Ascending aorta (tissue), 2 donors: ENCODE measurements around the gene GTPBP6. TPM values are rescaled to one million over a fixed set of nuclear protein-coding genes. Genes with fewer than 3 reads are reported as not detected.
"Not testable (repeated sequence)": the region's sequence is repeated elsewhere in the genome, so short reads cannot be mapped to it uniquely, and the experiment has no call there.

ENCODE experiments used
- DNase-seq, 2 donors: peaks; one replicate each; pipeline ENCODE4 v3.0.0-alpha.2; 2019; ENCODE audit warnings: low spot score in 2 of 2
- H3K27ac ChIP-seq, 2 donors: fragments of 200-600 bp; sonication (generic); one replicate each; pipeline ENCODE4 v1.5.1; 2016 to 2017; ENCODE audit warnings: mild to moderate bottlenecking in 1 of 2
- H3K27me3 ChIP-seq: fragments of 200-600 bp; sonication (generic); one replicate; pipeline ENCODE4 v1.5.1; 2017
- H3K36me3 ChIP-seq, 2 donors: fragments of 200-600 bp; sonication (generic); one replicate each; pipeline ENCODE4 v1.5.1; 2016
- H3K4me1 ChIP-seq, 2 donors: fragments of 200-600 bp; sonication (generic); one replicate each; pipeline ENCODE4 v1.5.1; 2016 to 2017; ENCODE audit warnings: mild to moderate bottlenecking in 1 of 2
- H3K4me3 ChIP-seq, 2 donors: fragments of 200-600 bp; sonication (generic); one replicate each; pipeline ENCODE4 v1.5.1; 2016 to 2017; ENCODE audit warnings: mild to moderate bottlenecking in 1 of 2
- H3K9me3 ChIP-seq, 2 donors: fragments of 200-600 bp; sonication (generic); one replicate each; pipeline ENCODE4 v1.5.1; 2016
- intact Hi-C: fragments of 100-400 bp; cut with DNase I; formaldehyde crosslinking; loops from one replicate; pipeline ENCODE4 v1.15.1; 2023
- total RNA-seq: library from RNA; depleted of rRNA; stranded (reverse); fragments of >200 nt; gene quantifications from one replicate; pipeline ENCODE4 v1.1.0, GENCODE V29; 2016
- TF ChIP-seq, protein P1 (sequence below), 3 experiments: fragments of 200-600 bp in 2 of 3; fragments of 450-650 bp in 1 of 3; sonication (generic) in 2 of 3; IDR thresholded peaks; one replicate each; pipeline ENCODE4 v1.5.1; 2016 to 2019; ENCODE audit warnings: antibody characterized with exemption in 3 of 3, mild to moderate bottlenecking in 1 of 3, moderate library complexity in 1 of 3

GTPBP6 gene
- total RNA-seq, 1 donor from 2014 or later = 56.2 TPM

- no peak for DNase-seq
Measured at GRCh38 chrX:274904-275475, 43.6 kb downstream of the GTPBP6 start.

GRCh38 chrX:270848-271367 lies 47.7 kb downstream of the GTPBP6 start:
- TF ChIP-seq, protein P1, sequence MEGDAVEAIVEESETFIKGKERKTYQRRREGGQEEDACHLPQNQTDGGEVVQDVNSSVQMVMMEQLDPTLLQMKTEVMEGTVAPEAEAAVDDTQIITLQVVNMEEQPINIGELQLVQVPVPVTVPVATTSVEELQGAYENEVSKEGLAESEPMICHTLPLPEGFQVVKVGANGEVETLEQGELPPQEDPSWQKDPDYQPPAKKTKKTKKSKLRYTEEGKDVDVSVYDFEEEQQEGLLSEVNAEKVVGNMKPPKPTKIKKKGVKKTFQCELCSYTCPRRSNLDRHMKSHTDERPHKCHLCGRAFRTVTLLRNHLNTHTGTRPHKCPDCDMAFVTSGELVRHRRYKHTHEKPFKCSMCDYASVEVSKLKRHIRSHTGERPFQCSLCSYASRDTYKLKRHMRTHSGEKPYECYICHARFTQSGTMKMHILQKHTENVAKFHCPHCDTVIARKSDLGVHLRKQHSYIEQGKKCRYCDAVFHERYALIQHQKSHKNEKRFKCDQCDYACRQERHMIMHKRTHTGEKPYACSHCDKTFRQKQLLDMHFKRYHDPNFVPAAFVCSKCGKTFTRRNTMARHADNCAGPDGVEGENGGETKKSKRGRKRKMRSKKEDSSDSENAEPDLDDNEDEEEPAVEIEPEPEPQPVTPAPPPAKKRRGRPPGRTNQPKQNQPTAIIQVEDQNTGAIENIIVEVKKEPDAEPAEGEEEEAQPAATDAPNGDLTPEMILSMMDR (IDR thresholded peaks at IDR 0.05) = no peak
- intact Hi-C loops = no loop called here
- Histone ChIP-seq H3K4me3 (no peak overlapping the region), H3K36me3 (no peaks in the 10 kb centered on the region), H3K9me3 (no peaks in the 10 kb centered on the region), H3K4me1 (no peaks in the 10 kb centered on the region), H3K27me3 (no peaks in the 10 kb centered on the region), H3K27ac (no peak overlapping the region)
- peak in 1 of 2 donors; percentile 53 for DNase-seq

More at GRCh38 chrX:274904-275475, 43.6 kb downstream of the GTPBP6 start:
- Histone ChIP-seq H3K27ac (no peak overlapping the region), H3K4me1 (peaks cover 4% of the 10 kb centered on the region in 2 donors), H3K27me3 (no peaks in the 10 kb centered on the region), H3K4me3 (peak overlapping the region in 1 of 2 donors; percentile 61), H3K9me3 (no peaks in the 10 kb centered on the region), H3K36me3 (no peaks in the 10 kb centered on the region)
- TF ChIP-seq, protein P1 (IDR thresholded peaks at IDR 0.05) = no peak
- intact Hi-C loops = no loop called here

- DNase-seq = peak in 1 of 2 donors; percentile 58
- no peaks in the 10 kb centered on the region for H3K36me3 ChIP-seq
Measured at GRCh38 chrX:267771-268261, 50.8 kb downstream of the GTPBP6 start.

GRCh38 chrX:265502-265901 lies 53.1 kb downstream of the GTPBP6 start:
- DNase-seq = no peak
- Histone ChIP-seq H3K27ac (no peak overlapping the region), H3K36me3 (no peaks in the 10 kb centered on the region), H3K4me3 (no peak overlapping the region), H3K4me1 (no peaks in the 10 kb centered on the region), H3K27me3 (no peaks in the 10 kb centered on the region), H3K9me3 (no peaks in the 10 kb centered on the region)
- intact Hi-C loops = no loop called here
- TF ChIP-seq, protein P1 (IDR thresholded peaks at IDR 0.05) = no peak

More at GRCh38 chrX:267771-268261, 50.8 kb downstream of the GTPBP6 start:
- no peaks in the 10 kb centered on the region for H3K27me3 ChIP-seq
- no peaks in the 10 kb centered on the region for H3K9me3 ChIP-seq
- H3K4me1 ChIP-seq = no peaks in the 10 kb centered on the region
- intact Hi-C loops = no loop called here
- no peak overlapping the region for H3K27ac ChIP-seq
- TF ChIP-seq, protein P1 (IDR thresholded peaks at IDR 0.05) = no peak
- H3K4me3 ChIP-seq = no peak overlapping the region

DNA sequence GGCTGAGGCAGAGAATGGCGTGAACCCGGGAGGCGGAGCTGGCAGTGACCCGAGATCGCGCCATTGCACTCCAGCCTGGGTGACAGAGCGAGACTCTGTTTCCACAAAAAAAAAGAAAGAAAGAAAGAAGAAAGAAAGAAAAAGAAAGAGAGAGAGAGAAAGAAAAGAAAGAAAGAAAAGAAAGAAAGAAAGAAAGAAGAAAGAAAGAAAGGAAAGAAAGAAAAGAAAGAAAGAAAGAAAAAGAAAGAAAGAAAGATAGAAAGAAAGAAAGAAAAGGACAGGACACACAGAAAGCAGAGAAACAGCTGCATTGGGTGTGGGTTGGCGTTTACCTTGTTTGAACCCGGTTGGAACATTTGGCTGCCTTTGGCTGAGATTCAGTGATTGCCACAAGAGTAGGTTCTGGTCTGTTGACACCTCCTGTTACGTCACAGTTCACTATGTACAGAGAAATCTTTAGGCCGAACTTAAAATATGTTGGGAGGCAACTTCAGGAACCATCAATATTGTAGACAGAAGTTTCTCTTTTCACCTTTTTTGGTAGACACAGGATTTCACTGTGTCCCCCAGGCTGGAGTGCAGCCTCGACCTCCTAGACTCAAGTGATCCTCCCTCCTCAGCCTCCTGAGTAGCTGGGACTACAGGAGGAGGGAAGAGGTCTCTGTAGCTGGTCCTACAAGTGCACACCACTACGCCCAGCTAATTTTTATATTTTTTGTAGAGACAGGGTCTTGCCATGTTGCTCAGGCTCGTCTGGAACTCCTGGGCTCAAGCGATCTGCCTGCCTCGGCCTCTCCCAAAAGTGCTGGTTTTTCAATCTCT lies 53.8 kb downstream of the GTPBP6 start:
- DNase-seq = no peak
- no peaks in the 10 kb centered on the region for H3K4me1 ChIP-seq
- no peak overlapping the region for H3K27ac ChIP-seq
- H3K9me3 ChIP-seq = no peaks in the 10 kb centered on the region
- intact Hi-C loops = no loop called here
- H3K4me3 ChIP-seq = no peak overlapping the region
- TF ChIP-seq, protein P1 (IDR thresholded peaks at IDR 0.05) = no peak
- no peaks in the 10 kb centered on the region for H3K27me3 ChIP-seq
- H3K36me3 ChIP-seq = no peaks in the 10 kb centered on the region

DNA sequence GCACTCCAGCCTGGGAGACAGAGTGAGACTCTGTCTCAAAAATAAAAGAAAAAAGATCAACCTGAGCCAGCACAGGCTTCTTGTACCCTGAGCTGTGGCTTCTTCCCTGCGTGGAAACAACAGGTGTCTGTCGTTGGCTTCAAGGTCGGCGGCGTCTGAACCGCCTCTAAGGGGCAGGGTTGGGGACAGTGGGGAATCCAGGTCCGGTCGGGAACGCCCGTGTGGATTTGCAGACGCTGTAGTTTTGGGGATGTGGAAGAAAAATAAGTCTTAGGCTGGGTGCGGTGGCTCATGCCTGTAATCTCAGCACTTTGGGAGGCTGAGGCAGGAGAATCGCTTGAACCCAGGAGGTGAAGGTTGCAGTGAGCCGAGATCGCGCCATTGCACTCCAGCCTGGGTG lies 54.6 kb downstream of the GTPBP6 start:
- H3K36me3 ChIP-seq, H3K27ac ChIP-seq, H3K9me3 ChIP-seq, intact Hi-C loops, H3K4me1 ChIP-seq, H3K4me3 ChIP-seq, H3K27me3 ChIP-seq: not testable (repeated sequence)
- peak in 1 of 2 donors; percentile 40 for DNase-seq
